ENCODE results near the gene SIGLEC8. TPM values are rescaled to one million over a fixed set of nuclear protein-coding genes. Genes with fewer than 3 reads are reported as not detected.

SIGLEC8 gene
- total and polyA plus RNA-seq, 9 of the 15 experiments (the other 6 are each of a cell fraction or from before 2014, with no cell fraction given): 0.04 to 0.65 (median 0.39) TPM

GRCh38 chr19:51415187-51415586, 43.1 kb downstream of the SIGLEC8 start (continued):
- TF ChIP-seq COPS2 (conservative IDR thresholded peaks at IDR 0.05) (no peak), RB1 (IDR thresholded peaks at IDR 0.05; ENCODE audit: low read depth) (no peak), ZNF780A (CRISPR knock-in tag; IDR thresholded peaks at IDR 0.05) (no peak), TGIF2 (CRISPR knock-in tag; IDR thresholded peaks at IDR 0.05) (no peak), SNRNP70 (optimal IDR thresholded peaks at IDR 0.05; ENCODE audit: low read depth, low read length) (no peak), ZNF408 (CRISPR knock-in tag; IDR thresholded peaks at IDR 0.05; ENCODE audit: low read depth) (no peak), HNRNPUL1 (IDR thresholded peaks at IDR 0.05; ENCODE audit: low read length) (no peak), BCOR (IDR thresholded peaks at IDR 0.05) (no peak), ATF1 (CRISPR knock-in tag; IDR thresholded peaks at IDR 0.05) (no peak), ATF1 (tag; IDR thresholded peaks at IDR 0.05) (no peak), PATZ1 (CRISPR knock-in tag; IDR thresholded peaks at IDR 0.05; ENCODE audit: borderline replicate concordance) (no peak), POLR2G (IDR thresholded peaks at IDR 0.05; ENCODE audit: low read depth, low read length) (no peak), ZHX1 (conservative IDR thresholded peaks at IDR 0.05; ENCODE audit: low read length) (no peak), E2F3 (CRISPR knock-in tag; IDR thresholded peaks at IDR 0.05) (no peak)

All from K562 (cell line).